Measurements from ENCODE around the gene SLC6A13. TPM values are rescaled to one million over a fixed set of nuclear protein-coding genes. Genes with fewer than 3 reads are reported as not detected.
A peak's percentile ranks its signal among the peaks of the same experiment; 100 is the strongest.

SLC6A13 gene
- total and polyA plus RNA-seq, 2 experiments from 2014 or later = 3.8 to 5.9 TPM

- H3K4me1 ChIP-seq (ENCODE audit: insufficient read depth) = peaks cover 6% of the 10 kb centered on the region
- WGBS (ENCODE audit: low lambda C conversion rate, missing lambda C conversion rate) = 90% methylated on average over 4 of the region's 4 CpGs
These were observed 57.6 kb downstream of the SLC6A13 start for GRCh38 chr12:205026-205425.

GRCh38 chr12:204261-204678 lies 58.4 kb downstream of the SLC6A13 start:
- Histone ChIP-seq H4K20me1 (ENCODE audit: insufficient read depth, poor library complexity, severe bottlenecking) (no peaks in the 10 kb centered on the region), H3K4me3 (no peak overlapping the region), H3K27ac (no peak overlapping the region), H3K9me3 (ENCODE audit: low read depth) (no peaks in the 10 kb centered on the region), H2AFZ (peak overlapping the region; percentile 94), H3K4me2 (peak overlapping the region; percentile 97), H3K79me2 (no peaks in the 10 kb centered on the region), H3K9me2 (replicated peaks; ENCODE audit: insufficient read depth) (no peaks in the 10 kb centered on the region), H3K36me3 (replicated peaks; ENCODE audit: insufficient read depth, low read depth) (no peaks in the 10 kb centered on the region), H3K27me3 (peaks cover 14% of the 10 kb centered on the region), H3K4me1 (ENCODE audit: insufficient read depth) (peaks cover 10% of the 10 kb centered on the region)
- DNase-seq (ENCODE audit: low spot score) = no peak
- 79% methylated on average over 11 of the region's 11 CpGs for WGBS (ENCODE audit: low lambda C conversion rate, missing lambda C conversion rate)
- TF ChIP-seq EZH2phosphoT487 (IDR thresholded peaks at IDR 0.05; ENCODE audit: low read depth, severe bottlenecking, unreplicated experiment) = no peak
- TF ChIP-seq CTCF (IDR thresholded peaks at IDR 0.05; ENCODE audit: poor library complexity) = no peak
- TF ChIP-seq EZH2 (IDR thresholded peaks at IDR 0.05; ENCODE audit: borderline replicate concordance) = no peak

More at GRCh38 chr12:205026-205425, 57.6 kb downstream of the SLC6A13 start:
- Histone ChIP-seq H3K36me3 (replicated peaks; ENCODE audit: insufficient read depth, low read depth) (no peaks in the 10 kb centered on the region), H3K4me3 (no peak overlapping the region), H2AFZ (no peak overlapping the region), H4K20me1 (ENCODE audit: insufficient read depth, poor library complexity, severe bottlenecking) (no peaks in the 10 kb centered on the region), H3K79me2 (no peaks in the 10 kb centered on the region), H3K9me2 (replicated peaks; ENCODE audit: insufficient read depth) (no peaks in the 10 kb centered on the region), H3K4me2 (no peak overlapping the region), H3K27me3 (peaks cover 14% of the 10 kb centered on the region), H3K27ac (no peak overlapping the region), H3K9me3 (ENCODE audit: low read depth) (no peaks in the 10 kb centered on the region)
- no peak for DNase-seq (ENCODE audit: low spot score)
- no peak for TF ChIP-seq EZH2 (IDR thresholded peaks at IDR 0.05; ENCODE audit: borderline replicate concordance)

GRCh38 chr12:203462-204260 lies 59.0 kb downstream of the SLC6A13 start:
- no peak overlapping the region for H3K27ac ChIP-seq
- H3K79me2 ChIP-seq = no peaks in the 10 kb centered on the region
- H3K4me3 ChIP-seq = peak overlapping the region; percentile 44
- peaks cover 13% of the 10 kb centered on the region for H3K4me1 ChIP-seq (ENCODE audit: insufficient read depth)
- H4K20me1 ChIP-seq (ENCODE audit: insufficient read depth, poor library complexity, severe bottlenecking) = no peaks in the 10 kb centered on the region
- H3K9me2 ChIP-seq (replicated peaks; ENCODE audit: insufficient read depth) = no peaks in the 10 kb centered on the region
- peaks cover 14% of the 10 kb centered on the region for H3K27me3 ChIP-seq
- H3K4me2 ChIP-seq = peak overlapping the region; percentile 97
- no peaks in the 10 kb centered on the region for H3K36me3 ChIP-seq (replicated peaks; ENCODE audit: insufficient read depth, low read depth)
- peak overlapping the region; percentile 94 for H2AFZ ChIP-seq
- WGBS (ENCODE audit: low lambda C conversion rate, missing lambda C conversion rate) = 3% methylated on average over 55 of the region's 84 CpGs
- peak; percentile 71 for DNase-seq (ENCODE audit: low spot score)
- no peaks in the 10 kb centered on the region for H3K9me3 ChIP-seq (ENCODE audit: low read depth)
- TF ChIP-seq EZH2 (IDR thresholded peaks at IDR 0.05; ENCODE audit: borderline replicate concordance) (no peak), EZH2phosphoT487 (IDR thresholded peaks at IDR 0.05; ENCODE audit: low read depth, severe bottlenecking, unreplicated experiment) (no peak), CTCF (IDR thresholded peaks at IDR 0.05; ENCODE audit: poor library complexity) (no peak)

- Histone ChIP-seq H4K20me1 (ENCODE audit: insufficient read depth, poor library complexity, severe bottlenecking) (no peaks in the 10 kb centered on the region), H3K27ac (no peak overlapping the region), H3K4me2 (peak overlapping the region; percentile 97), H3K4me3 (peak overlapping the region; percentile 44), H2AFZ (peak overlapping the region; percentile 94), H3K36me3 (replicated peaks; ENCODE audit: insufficient read depth, low read depth) (no peaks in the 10 kb centered on the region), H3K9me3 (ENCODE audit: low read depth) (no peaks in the 10 kb centered on the region), H3K79me2 (no peaks in the 10 kb centered on the region), H3K4me1 (ENCODE audit: insufficient read depth) (peaks cover 13% of the 10 kb centered on the region), H3K9me2 (replicated peaks; ENCODE audit: insufficient read depth) (no peaks in the 10 kb centered on the region), H3K27me3 (peaks cover 14% of the 10 kb centered on the region)
- TF ChIP-seq EZH2 (IDR thresholded peaks at IDR 0.05; ENCODE audit: borderline replicate concordance) (no peak), CTCF (IDR thresholded peaks at IDR 0.05; ENCODE audit: poor library complexity) (no peak), EZH2phosphoT487 (IDR thresholded peaks at IDR 0.05; ENCODE audit: low read depth, severe bottlenecking, unreplicated experiment) (no peak)
- no peak for DNase-seq (ENCODE audit: low spot score)
- WGBS (ENCODE audit: low lambda C conversion rate, missing lambda C conversion rate) = 48% methylated on average over 15 of the region's 16 CpGs
These were observed 59.6 kb downstream of the SLC6A13 start for GRCh38 chr12:203074-203461.
